Measurements from ENCODE around the gene FBLN2.

GRCh38 chr3:13501521-13501920 is 47.4 kb upstream of the FBLN2 start:
- TF ChIP-seq POLR2A (IDR thresholded peaks at IDR 0.05) = no peak
- TF ChIP-seq CTCF (IDR thresholded peaks at IDR 0.05) = no peak
